Measurements from ENCODE around the gene PGAP3. TPM values are rescaled to one million over a fixed set of nuclear protein-coding genes. Genes with fewer than 3 reads are reported as not detected.

Gene PGAP3
- polyA plus RNA-seq, 4 donors, result 36.5 to 45.8 (median 38.1) TPM

DNA sequence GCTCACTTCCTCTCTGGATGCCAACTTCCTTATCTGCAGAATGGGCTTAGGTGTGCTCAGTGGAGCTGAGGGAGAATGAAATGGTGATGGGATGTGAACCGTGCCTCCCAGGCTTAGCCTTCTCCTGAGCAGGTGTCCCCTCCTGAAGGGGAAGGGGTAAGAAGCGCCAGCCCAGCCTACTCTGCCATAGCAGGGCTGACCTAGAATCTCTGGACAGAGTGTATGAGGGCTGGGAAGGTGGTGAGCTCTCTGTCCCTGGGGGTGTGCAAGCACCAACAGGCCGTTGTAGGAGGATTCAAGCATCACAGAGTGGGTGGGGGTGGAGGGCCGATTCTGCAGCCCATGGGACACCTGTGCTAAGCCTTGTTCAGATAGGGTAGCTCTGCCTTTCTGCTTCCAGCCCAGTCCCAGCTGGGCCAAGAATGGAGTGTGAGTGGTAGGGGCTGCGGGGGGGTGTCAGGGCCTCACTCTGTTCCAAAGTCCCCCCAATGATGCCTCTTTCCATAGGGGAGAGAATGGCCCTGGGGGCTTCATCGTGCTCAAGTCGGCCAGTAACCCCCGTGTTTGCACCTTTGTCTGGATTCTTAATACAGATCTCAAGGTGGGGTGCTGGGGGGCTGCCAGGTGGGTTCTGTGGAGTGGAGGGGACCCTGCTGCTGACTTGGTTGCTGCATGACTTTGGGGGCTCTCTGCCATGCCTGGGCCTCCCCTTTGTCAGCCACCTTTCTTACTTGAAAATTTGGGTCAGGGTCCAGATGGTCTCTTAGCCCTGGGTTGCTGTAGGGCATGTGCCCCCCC, 25.9 kb downstream of the PGAP3 start:
- no peak for DNase-seq (ENCODE audit: low read depth in 4 of 4, low spot score in 3 of 4)

DNA sequence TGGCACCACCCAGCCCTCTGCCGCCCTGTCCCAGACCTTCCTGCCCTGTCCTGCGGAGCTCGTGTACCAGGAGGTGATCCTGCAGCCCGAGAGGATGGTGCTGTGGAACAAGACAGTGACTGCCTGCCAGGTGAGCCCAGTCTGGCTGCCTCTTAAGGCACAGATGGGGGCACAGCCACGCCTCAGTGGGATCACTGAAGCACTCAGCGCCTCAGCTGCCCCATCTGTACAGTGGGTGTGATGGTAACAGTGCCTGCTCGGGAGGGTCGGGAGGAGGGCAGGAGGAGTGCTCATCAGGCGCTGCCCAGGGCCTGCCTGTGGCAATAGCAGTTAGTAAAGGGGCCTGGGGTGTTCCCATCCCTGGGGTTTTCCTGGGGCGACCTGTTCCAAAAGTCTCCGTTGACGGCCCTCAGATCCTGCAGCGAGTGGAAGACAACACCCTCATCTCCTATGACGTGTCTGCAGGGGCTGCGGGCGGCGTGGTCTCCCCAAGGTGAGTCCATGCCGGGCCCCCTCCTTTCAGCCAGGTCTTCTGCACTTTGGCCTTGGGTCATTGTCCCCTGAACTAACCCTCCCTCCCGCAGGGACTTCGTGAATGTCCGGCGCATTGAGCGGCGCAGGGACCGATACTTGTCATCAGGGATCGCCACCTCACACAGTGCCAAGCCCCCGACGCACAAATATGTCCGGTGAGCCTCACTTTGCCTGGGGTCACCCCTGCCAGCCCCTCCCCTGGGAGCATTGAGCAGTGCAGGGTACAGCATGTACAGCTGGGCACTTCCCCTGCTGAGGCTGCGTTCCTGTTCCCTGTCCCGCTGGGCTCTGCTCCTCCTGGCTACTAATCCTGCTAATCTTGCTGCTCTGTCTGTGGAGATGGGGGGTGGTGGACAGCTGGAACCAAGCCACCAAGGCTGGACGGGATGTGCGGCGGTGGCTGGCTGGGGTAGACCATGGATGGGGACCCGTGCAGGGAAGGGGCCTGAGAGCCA, 27.2 kb downstream of the PGAP3 start:
- no peak for DNase-seq (ENCODE audit: low read depth in 4 of 4, low spot score in 3 of 4)

DNA sequence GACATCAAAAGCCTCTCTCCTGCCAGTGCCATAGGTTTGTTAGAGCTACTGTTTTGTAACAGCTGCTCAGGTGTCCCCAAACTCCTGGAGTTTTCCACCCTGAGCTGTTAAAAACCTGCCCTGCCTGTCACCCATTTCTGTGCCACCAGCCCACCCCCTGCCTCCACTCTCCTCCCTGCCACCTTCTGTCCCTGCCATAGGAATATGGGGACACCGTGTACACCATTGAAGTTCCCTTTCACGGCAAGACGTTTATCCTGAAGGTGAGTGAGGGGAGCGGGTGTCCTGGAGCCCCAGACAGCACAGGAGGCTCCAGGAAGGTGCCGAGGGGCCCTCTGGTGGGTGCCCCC, 27.9 kb downstream of the PGAP3 start:
- DNase-seq (ENCODE audit: low read depth in 4 of 4, low spot score in 3 of 4), result no peak

DNA sequence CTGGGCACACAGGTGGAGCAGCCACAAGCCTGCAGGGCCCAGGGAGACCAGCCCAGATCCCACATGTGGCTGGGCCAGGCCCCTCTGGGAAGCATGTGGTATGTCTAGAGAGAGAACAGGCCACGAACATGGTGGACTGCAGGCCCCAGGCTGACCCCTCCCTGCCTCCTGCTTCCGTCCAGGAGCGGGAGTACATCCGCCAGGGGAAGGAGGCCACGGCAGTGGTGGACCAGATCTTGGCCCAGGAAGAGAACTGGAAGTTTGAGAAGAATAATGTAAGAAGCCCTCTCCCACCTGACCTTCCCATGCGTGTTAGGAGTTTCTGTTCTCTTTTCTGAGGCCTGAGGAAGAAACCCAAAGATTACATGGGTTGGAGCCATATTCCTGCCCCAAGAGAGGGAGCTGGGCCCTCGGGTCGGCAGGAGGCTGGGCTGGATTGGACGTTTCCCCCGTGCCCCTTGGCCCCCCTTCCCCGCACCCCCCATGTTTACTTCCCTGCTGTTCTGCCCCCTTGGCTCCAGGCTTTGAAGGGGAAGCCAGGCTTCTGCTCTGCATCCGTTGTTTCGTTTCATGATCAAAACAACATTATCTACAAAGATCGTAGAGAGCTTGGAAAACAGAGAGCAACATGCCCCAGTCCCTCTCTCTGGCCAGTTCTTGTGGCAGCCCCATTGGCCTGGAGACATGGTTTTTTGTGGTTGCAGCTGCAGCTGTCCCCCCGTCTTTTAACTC, 28.4 kb downstream of the PGAP3 start:
- DNase-seq (ENCODE audit: low read depth in 4 of 4, low spot score in 3 of 4), result no peak

DNA sequence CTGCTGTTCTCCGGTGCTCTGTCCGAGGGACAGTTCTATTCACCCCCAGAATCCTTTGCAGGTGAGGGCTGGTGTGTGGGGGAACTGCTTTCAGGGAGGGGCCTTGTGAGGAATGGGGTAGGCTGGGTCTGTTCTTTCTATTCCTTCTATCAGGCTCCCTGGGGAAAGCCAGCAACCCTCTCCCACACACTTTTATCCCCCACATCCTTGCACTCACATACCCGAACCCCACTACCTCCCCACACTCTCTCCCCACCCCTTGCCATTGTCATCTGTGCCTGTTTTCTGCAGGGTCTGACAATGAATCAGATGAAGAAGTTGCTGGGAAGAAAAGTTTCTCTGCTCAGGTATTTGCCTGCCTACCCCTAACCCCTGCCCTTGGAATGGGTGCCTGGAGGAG, 29.1 kb downstream of the PGAP3 start:
- no peak for DNase-seq (ENCODE audit: low read depth in 4 of 4, low spot score in 3 of 4)

DNA sequence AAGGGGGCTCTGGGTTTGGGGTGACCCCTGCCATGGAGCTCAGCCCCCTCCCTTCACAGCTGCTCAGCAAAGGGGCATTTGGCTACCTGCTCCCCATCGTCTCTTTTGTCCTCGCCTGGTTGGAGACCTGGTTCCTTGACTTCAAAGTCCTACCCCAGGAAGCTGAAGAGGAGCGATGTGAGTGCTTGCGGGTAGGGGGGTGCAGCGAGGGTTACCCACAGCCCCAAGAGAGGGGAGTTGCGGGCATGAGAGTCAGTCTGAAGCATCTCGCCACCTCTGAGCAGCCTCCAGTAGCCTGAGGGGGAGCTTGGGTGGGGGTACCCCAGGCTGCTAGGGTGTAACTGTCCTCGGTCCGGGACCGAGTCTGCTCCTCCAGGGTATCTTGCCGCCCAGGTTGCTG, 29.5 kb downstream of the PGAP3 start:
- no peak for DNase-seq (ENCODE audit: low read depth in 4 of 4, low spot score in 3 of 4)

DNA sequence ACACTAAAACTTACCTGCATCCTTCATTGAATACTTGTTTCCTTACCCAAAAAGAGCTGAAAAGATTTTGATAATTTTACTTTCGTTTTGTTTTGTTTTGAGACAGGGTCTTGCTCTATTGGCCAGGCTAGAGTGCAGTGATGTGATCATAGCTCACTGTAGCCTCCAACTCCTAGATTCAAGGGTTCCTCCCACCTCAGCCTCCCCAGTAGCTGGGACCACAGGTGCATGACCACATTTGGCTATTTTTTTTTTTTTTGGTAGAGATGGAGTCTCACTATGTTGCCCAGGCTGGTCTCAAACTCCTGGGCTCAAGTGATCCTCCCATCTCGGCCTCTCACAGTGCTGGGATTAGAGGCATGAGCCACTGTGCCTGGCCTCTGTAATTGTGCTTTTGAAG, 32.8 kb downstream of the PGAP3 start:
- DNase-seq (ENCODE audit: low read depth in 4 of 4, low spot score in 3 of 4), result no peak

DNA sequence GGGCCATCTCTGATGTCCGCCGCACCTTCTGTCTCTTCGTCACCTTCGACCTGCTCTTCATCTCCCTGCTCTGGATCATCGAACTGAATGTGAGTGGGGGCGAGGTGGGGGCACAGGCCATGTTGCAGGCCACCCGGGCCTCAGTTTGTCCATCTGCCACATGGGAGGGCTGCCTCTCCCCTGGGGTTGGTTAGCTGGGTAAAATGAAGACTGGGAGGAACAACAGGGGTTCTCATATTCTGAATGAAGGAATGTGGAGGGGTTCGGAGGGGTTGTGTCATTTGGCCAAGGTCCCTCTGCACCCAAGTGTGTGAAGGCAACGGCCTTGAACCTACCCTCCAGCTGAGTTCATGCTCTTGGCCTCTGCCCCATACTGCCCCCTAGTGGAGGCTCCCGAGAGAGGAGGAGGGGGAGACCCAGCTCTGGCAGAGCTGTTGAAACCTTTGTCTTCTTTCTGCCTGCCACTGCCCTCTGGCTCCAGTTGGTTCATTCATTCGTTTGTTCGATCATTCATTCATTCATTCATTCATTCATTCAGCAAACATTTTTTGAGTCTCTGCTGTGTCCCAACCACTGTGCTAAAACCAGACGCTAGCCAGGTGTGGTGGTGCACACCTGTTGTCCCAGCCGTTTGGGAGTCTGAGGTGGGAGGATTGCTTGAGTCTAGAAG, 34.1 kb downstream of the PGAP3 start:
- DNase-seq (ENCODE audit: low read depth in 4 of 4, low spot score in 3 of 4), result no peak

DNA sequence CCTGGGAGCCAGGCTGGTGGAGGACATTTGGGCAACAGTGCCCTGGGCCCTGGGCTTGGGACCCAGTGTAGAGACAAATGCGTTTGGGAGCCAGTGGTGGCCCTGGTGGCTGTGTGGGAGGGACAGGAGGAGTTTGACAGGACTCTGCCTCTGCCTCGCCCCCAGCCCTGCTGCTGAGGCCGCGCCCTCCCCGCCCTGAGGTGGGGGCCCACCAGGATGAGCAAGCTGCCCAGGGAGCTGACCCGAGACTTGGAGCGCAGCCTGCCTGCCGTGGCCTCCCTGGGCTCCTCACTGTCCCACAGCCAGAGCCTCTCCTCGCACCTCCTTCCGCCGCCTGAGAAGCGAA, 34.6 kb downstream of the PGAP3 start:
- DNase-seq (ENCODE audit: low read depth in 4 of 4, low spot score in 3 of 4), result no peak

DNA sequence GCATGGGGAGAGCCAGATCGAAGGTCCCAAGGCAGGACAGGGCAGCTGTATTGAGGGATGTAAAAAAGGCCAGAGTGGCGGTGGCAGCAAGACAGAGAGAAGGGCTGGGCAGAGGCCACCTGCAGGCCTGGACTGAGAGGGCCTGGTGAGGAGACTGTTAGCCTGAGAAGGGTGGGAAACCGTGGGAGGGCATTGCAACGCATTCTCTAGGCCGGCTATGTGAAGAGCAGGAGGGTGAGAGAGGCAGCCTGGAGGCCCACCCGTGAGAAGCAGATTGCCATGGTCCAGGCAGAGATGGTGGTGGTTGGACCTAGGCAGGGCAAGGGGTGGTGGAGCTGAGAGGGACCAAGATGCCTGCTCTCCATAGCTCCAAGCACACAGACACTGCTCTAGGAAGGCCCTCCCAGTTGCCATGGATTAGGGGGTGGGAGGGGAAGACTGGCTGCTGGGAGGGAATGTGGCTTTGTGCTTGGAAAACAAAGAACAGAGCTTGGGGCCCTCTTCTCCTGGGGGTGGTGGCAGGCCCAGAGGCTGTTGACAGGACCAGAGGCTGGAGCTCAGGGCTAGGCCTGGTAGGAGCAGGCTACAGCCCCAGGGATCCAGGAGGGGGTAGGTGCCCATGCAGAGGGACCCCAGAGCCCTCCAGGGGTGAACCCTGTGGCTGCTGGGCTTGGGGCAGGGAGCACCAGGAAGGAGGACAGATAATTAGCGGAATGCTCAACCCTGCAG, 35.1 kb downstream of the PGAP3 start:
- no peak for DNase-seq (ENCODE audit: low read depth in 4 of 4, low spot score in 3 of 4)

DNA sequence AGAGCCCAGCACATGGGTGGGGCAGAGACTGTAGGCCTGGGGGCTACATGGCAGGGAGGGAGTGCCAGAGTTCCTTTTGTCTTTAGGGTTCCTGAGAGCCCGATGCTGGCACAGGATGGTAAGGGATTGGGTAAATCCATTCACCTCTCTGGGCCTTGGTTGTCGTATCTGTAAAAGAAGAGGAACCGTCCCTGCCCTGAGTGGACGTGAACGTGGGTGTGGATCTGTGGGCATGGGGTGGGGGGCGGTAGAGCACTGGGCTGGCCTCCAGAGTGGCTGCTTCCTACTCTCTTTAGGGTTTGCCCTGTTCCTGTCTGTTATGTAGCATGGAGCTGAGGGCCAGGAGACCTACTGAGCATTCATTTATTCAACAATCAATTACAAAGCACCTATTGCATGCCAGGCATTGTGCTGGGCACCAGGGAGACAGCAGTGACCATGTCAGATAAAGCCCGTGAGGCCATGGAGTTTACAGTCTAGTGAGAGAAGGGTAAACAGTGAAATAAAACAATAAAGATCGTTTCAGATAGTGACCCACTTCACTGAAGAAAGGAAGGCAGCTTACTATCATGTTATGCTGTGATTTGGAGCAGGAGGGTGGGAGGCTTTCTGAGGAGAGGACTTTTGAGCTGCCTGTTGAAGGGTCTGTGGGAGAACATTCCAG, 35.8 kb downstream of the PGAP3 start:
- no peak for DNase-seq (ENCODE audit: low read depth in 4 of 4, low spot score in 3 of 4)

DNA sequence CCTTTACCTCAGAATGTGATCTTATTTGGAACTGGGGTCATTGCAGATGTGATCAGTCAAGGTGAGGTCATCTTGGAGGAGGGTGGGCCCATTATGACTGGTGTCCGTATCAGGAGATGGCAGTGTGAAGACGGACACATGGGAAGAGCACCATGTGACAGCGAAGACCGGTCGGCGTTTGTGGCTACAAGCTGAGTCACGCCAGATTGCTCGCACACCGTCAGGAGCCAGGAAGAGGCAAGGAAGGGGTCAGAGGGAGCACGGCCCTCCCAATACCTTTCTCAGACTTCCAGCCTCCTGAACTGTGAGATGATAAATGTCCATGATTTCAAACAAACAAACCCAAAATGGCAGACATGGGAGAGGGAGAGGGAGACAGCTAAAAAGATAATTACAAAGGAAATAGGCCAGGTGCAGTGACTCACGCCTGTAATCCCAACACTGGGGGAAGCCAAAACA, 37.7 kb downstream of the PGAP3 start:
- no peak for DNase-seq (ENCODE audit: low read depth in 4 of 4, low spot score in 3 of 4)

DNA sequence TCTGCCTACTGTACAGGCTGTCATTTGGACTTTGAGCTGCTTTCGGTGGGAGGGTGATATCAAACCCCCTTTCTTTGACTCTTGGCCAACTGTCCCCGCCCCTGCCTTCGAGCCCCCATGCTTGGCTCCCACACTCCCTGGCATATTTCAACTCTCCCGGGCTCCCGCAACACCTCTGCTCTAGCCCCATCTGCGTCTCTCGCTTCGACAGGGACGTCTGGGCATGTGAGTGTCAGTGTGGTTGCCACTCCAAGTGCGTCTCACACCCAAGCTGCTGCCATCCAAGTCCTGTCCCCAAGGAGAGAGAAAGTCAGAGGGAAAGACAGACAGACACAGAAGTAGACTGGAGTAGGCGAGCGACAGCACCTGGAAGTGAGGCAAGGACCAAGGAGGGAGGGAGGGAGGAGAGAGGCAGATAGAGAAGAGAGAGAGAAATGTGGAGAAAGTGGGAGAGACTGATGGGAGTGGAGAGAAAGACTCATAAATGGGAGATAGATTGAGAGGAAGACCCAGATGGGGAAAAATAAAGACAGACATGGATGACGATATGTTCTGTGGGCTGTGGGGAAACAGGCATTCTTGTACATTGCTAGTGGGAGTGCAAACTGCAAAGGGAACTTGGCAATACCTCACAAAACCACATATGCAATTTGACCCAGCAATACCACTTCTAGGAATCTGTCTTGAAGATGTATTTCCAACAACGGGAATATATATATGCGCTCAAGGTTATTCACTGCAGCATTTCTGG, 39.1 kb downstream of the PGAP3 start:
- DNase-seq (ENCODE audit: low read depth in 4 of 4, low spot score in 3 of 4), result no peak

DNA sequence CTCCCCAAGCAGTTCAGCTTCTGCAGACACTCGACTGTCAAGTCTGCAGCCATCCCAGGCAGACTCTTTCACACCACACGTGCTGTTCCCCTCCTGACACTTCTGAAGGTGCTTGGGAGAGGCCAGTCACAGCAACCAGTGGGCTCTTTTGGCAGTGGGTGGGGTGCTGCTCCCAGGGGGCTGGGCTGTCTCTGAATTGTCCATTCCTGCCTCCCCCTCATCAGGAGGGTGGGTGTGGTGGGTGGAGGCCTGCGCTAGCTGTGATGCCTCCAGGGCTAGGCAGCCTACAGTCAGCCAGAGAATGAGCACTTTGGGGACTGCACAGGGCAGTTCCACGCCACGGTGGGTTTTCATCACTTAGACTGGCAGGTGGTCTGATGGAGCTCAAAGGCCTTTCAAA, 40.6 kb downstream of the PGAP3 start:
- no peak for DNase-seq (ENCODE audit: low read depth in 4 of 4, low spot score in 3 of 4)

DNA sequence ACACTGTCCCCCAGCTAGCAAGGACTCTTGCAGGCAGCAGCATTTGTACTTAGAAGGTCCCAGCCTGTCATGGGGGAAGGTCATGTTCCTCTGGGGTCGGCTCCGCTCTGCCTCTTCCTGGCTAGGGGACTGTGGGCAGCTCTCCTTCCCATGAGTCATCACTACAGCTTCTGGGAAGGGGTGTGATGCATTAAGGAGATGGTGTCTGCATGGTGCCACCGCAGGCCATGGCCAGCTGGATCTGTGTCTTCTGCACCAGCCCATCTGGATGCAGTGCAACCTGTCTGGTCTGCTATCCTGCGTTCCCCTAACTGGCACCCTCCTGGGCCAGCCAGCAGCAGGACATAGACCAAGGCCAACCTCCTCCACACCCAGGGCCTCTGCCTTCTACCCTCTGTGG, 44.6 kb downstream of the PGAP3 start:
- DNase-seq (ENCODE audit: low read depth in 4 of 4, low spot score in 3 of 4), result no peak

DNA sequence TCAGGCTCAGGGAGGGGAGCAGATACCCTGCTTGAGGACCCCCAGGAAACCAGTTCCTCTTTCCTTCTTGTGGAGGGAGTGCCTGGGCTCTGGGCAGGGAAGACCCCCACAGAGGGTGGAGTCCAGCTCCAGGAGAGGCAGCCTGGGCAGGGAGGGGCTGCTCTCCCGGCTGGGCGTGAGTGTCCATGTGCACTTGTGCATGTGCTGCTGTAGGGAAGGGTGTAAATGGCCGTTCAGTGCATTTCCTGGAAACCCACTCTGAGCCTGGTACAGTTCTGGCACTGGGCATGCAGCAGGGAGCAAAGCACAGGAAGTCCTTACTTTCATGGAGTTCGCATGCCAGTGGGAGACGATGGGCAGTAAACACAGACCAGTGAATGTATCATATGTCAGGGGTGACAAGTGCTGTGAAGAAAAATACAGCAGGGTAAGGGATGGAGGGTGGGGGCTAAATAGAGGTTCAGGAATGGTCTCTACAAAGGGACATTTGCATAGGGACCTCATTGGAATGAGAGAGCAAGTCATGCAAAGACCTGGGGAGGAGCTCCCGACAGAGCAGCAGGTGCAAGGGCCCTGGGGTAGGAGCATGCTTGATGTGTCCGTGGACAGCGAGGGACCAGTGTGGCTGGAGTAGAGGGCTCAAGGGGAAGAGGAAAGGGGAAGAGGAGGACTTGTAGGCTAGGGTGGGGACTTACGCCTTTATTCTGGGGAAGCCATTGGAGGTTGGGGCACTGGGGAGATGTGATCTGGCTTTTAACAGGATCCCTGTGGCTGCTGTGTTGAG, 45.4 kb downstream of the PGAP3 start:
- no peak for DNase-seq (ENCODE audit: low read depth in 4 of 4, low spot score in 3 of 4)

DNA sequence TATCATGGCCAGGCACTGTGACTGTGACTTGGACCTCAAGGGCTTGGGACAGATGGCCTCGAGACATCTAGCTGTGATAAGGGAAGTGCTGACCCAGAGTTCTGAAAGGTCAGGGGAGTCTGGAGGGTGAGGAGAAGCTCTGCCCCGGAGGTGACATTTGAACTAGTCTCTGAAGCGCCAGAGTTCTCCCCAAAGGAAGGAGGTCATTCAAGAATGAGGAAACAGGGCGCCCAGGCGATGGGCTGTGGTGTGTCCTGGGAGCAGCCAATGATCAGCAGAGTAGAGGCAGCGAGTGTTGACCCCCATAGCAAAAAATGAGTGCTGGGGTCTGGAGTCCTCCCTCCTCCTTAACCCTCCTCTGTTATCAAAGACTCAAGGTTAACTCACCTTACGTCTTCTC, 46.0 kb downstream of the PGAP3 start:
- no peak for DNase-seq (ENCODE audit: low read depth in 4 of 4, low spot score in 3 of 4)

DNA sequence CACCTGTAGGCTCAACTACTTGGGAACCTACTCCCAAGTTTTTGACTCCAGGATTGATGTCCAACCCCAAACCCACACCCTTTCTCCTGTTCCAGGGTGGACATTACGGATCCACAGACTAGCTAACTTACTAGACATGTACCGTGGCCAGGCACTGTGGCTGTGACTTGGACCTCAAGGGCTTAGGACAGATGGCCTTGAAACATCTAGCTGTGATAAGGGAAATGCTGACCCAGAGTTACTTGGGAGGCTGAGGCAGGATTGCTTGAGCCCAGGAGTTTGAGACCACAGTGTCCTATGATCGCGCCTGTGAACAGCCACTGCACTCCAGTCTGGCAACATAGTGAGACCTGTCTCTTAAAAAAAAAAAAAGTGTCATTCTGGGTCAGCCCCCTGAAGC, 46.8 kb downstream of the PGAP3 start:
- DNase-seq (ENCODE audit: low read depth in 4 of 4, low spot score in 3 of 4), result no peak

All from right renal pelvis (tissue), 4 donors.